H9 (cell line): ENCODE data around the gene SNAP25. TPM values are rescaled to one million over a fixed set of nuclear protein-coding genes. Genes with fewer than 3 reads are reported as not detected.

Source experiments
- DNase-seq: peaks from one replicate; pipeline ENCODE4 v3.0.0-alpha.2; 2017
- H2AFZ ChIP-seq: one replicate; pipeline ENCODE4 v1.6.1; 2013; ENCODE audit warnings: mild to moderate bottlenecking, low read length, control low read depth, moderate library complexity
- H2AK5ac ChIP-seq: 2 replicates; pipeline ENCODE4 v1.6.1; 2013; ENCODE audit warnings: low read length, control low read depth, mixed read lengths; ENCODE audit not compliant: insufficient read length
- H2BK120ac ChIP-seq: one replicate; pipeline ENCODE4 v1.6.1; 2013; ENCODE audit warnings: low read depth, mild to moderate bottlenecking, low read length, control low read depth, inconsistent platforms; ENCODE audit not compliant: poor library complexity, severe bottlenecking
- H2BK12ac ChIP-seq: 2 replicates; pipeline ENCODE4 v1.6.1; 2013; ENCODE audit warnings: low read length, control low read depth, mixed read lengths, low read depth; ENCODE audit not compliant: insufficient read length
- H2BK15ac ChIP-seq: 2 replicates; pipeline ENCODE4 v1.6.1; 2013; ENCODE audit warnings: low read depth, low read length, control low read depth
- H2BK20ac ChIP-seq: one replicate; pipeline ENCODE4 v1.6.1; 2013; ENCODE audit warnings: low read depth, mild to moderate bottlenecking, low read length, control low read depth, inconsistent platforms; ENCODE audit not compliant: poor library complexity, severe bottlenecking
- H2BK5ac ChIP-seq: 2 replicates; pipeline ENCODE4 v1.6.1; 2013; ENCODE audit warnings: low read length, control low read depth, mixed read lengths; ENCODE audit not compliant: insufficient read length
- H3K14ac ChIP-seq: 2 replicates; pipeline ENCODE4 v1.6.1; 2013; ENCODE audit warnings: low read length, control low read depth; ENCODE audit not compliant: insufficient read depth
- H3K18ac ChIP-seq: 2 replicates; pipeline ENCODE4 v1.6.1; 2013; ENCODE audit warnings: low read depth, mild to moderate bottlenecking, mixed read lengths, low read length, control low read depth; ENCODE audit not compliant: insufficient read length
- H3K23ac ChIP-seq: 2 replicates; pipeline ENCODE4 v1.6.1; 2013; ENCODE audit warnings: low read length, control low read depth, mixed read lengths, low read depth; ENCODE audit not compliant: insufficient read length
- H3K23me2 ChIP-seq: 2 replicates; pipeline ENCODE4 v1.6.1; 2013; ENCODE audit warnings: low read depth, mild to moderate bottlenecking, mixed read lengths, low read length, control low read depth; ENCODE audit not compliant: insufficient read length, poor library complexity, severe bottlenecking
- H3K27ac ChIP-seq: 2 replicates; pipeline ENCODE4 v1.5.1; 2013; ENCODE audit warnings: low read length, control low read depth, mixed read lengths, low read depth; ENCODE audit not compliant: insufficient read length
- H3K27me3 ChIP-seq: 2 replicates; pipeline ENCODE4 v1.6.1; 2013; ENCODE audit warnings: low read length, control low read depth, inconsistent platforms; ENCODE audit not compliant: insufficient read depth
- H3K4ac ChIP-seq: 2 replicates; pipeline ENCODE4 v1.6.1; 2013; ENCODE audit warnings: low read depth, mild to moderate bottlenecking, control low read depth, inconsistent platforms, low read length, moderate library complexity
- H3K4me1 ChIP-seq: 2 replicates; pipeline ENCODE4 v1.6.1; 2013; ENCODE audit warnings: low read length, control low read depth, inconsistent platforms; ENCODE audit not compliant: insufficient read depth
- H3K4me2 ChIP-seq: 2 replicates; pipeline ENCODE4 v1.6.1; 2013; ENCODE audit warnings: low read length, control low read depth, mixed read lengths; ENCODE audit not compliant: insufficient read length, insufficient read depth
- H3K56ac ChIP-seq: 2 replicates; pipeline ENCODE4 v1.6.1; 2013; ENCODE audit warnings: low read depth, mild to moderate bottlenecking, mixed read lengths, low read length, control low read depth; ENCODE audit not compliant: insufficient read length
- H3K79me1 ChIP-seq: 2 replicates; pipeline ENCODE4 v1.6.1; 2013; ENCODE audit warnings: low read depth, mild to moderate bottlenecking, moderate library complexity, low read length, control low read depth, inconsistent platforms; ENCODE audit not compliant: insufficient read depth, poor library complexity, severe bottlenecking
- H3K79me2 ChIP-seq: 2 replicates; pipeline ENCODE4 v1.6.1; 2013; ENCODE audit warnings: low read length, control low read depth, inconsistent platforms; ENCODE audit not compliant: insufficient read depth
- H3K9ac ChIP-seq: 2 replicates; pipeline ENCODE4 v1.6.1; 2013; ENCODE audit warnings: low read length, control low read depth, mixed read lengths; ENCODE audit not compliant: insufficient read length; ENCODE audit errors: extremely low read depth
- H3K9me3 ChIP-seq: one replicate; pipeline ENCODE4 v1.6.1; 2013; ENCODE audit warnings: low read depth, low read length, inconsistent platforms; ENCODE audit not compliant: control insufficient read depth
- H3T11ph ChIP-seq: one replicate; pipeline ENCODE4 v1.6.1; 2013; ENCODE audit warnings: mild to moderate bottlenecking, low read length, control low read depth, inconsistent platforms
- H4K20me1 ChIP-seq: one replicate; pipeline ENCODE4 v1.6.1; 2013; ENCODE audit not compliant: control insufficient read depth, insufficient read length, insufficient read depth
- H4K5ac ChIP-seq: 2 replicates; pipeline ENCODE4 v1.6.1; 2013; ENCODE audit warnings: low read depth, mild to moderate bottlenecking, mixed read lengths, low read length, control low read depth; ENCODE audit not compliant: insufficient read length
- H4K8ac ChIP-seq: replicated peaks from 2 replicates; pipeline ENCODE4 v1.6.1; 2013; ENCODE audit warnings: low read length, control low read depth, mixed read lengths, low read depth; ENCODE audit not compliant: insufficient read length
- H4K91ac ChIP-seq: 2 replicates; pipeline ENCODE4 v1.6.1; 2013; ENCODE audit warnings: low read depth, mild to moderate bottlenecking, moderate library complexity, mixed read lengths, low read length, control low read depth; ENCODE audit not compliant: insufficient read length
- H3K27ac Mint-ChIP-seq, 3 experiments: 2 replicates in 2 of 3; 3 replicates in 1 of 3; pipeline ENCODE4 v1.8.0; 2020 to 2021; ENCODE audit warnings: mixed read lengths in 3 of 3, mild to moderate bottlenecking in 1 of 3, moderate library complexity in 1 of 3
- H3K27me3 Mint-ChIP-seq: 2 replicates; pipeline ENCODE4 v1.8.0; 2021; ENCODE audit warnings: low read depth, mild to moderate bottlenecking, moderate library complexity, mixed read lengths
- H3K36me3 Mint-ChIP-seq, 3 experiments: 2 replicates in 2 of 3; 3 replicates in 1 of 3; pipeline ENCODE4 v1.8.0; 2020 to 2021; ENCODE audit warnings: low read depth in 3 of 3, mixed read lengths in 3 of 3; ENCODE audit not compliant: insufficient read depth in 1 of 3
- H3K4me1 Mint-ChIP-seq, 2 experiments: 2 replicates each; pipeline ENCODE4 v1.8.0; 2020; ENCODE audit warnings: mixed read lengths in 2 of 2
- H3K4me3 Mint-ChIP-seq, 2 experiments: 2 replicates in 1 of 2; 3 replicates in 1 of 2; pipeline ENCODE4 v1.8.0; 2020 to 2021; ENCODE audit warnings: mild to moderate bottlenecking in 2 of 2, mixed read lengths in 2 of 2, moderate library complexity in 1 of 2
- H3K9me3 Mint-ChIP-seq, 2 experiments: 2 replicates in 1 of 2; 3 replicates in 1 of 2; pipeline ENCODE4 v1.8.0; 2020; ENCODE audit warnings: mild to moderate bottlenecking in 2 of 2, mixed read lengths in 2 of 2, moderate library complexity in 1 of 2
- WGBS: extraction: QIAGEN DNeasy Blood & Tissue Kit; methylation state at CpG from one replicate; pipeline ENCODE4 v1.1.7; 2013; ENCODE audit warnings: missing lambda C conversion rate, low lambda C conversion rate, mixed read lengths; ENCODE audit not compliant: insufficient read length; ENCODE audit errors: extremely low coverage; 5-methylcytosine and 5-hydroxymethylcytosine counted together
- total RNA-seq: library from RNA; stranded (reverse); gene quantifications from 2 replicates; pipeline ENCODE4 v1.2.1, GENCODE V29; 2021
- TF ChIP-seq, protein P1 (sequence below): fragments of 200-600 bp; sonication (generic); conservative IDR thresholded peaks from 3 replicates; pipeline ENCODE4 v1.8.0; 2021; ENCODE audit warnings: antibody characterized with exemption, mild to moderate bottlenecking

The SNAP25 gene
- total RNA-seq, 1 experiment from 2014 or later: 0.13 TPM

DNA sequence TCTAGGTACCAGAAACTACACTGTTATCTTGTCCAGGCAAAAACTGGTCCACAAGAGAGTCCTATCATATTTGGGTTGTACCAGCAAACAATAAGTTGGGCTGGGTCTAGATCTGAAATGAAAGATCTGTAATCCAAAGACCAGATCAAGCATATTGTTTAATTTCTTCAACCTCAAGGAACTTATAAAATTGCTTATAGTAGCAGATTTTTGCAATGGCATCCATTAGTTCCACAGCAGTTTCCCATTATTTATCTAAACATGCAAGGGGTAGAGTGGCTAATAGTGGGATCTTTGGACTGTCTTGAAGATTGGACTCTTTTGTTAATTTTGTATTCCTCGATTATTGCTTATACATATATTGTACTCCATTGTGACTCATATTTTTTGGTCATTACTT lies 40.5 kb upstream of the SNAP25 start:
- H3K36me3 Mint-ChIP-seq: no peaks in the 10 kb centered on the region
- H3K4me3 Mint-ChIP-seq: no peak overlapping the region
- H3K4me1 Mint-ChIP-seq: no peaks in the 10 kb centered on the region
- Histone ChIP-seq H2AFZ (no peak overlapping the region), H3K56ac (no peak overlapping the region), H3K4ac (no peak overlapping the region), H3K27ac (no peak overlapping the region), H2AK5ac (no peak overlapping the region), H2BK12ac (no peak overlapping the region), H3K9me3 (no peaks in the 10 kb centered on the region), H2BK15ac (no peak overlapping the region), H2BK120ac (no peak overlapping the region), H2BK5ac (no peak overlapping the region), H4K91ac (no peak overlapping the region), H3K27me3 (no peaks in the 10 kb centered on the region), H4K5ac (no peak overlapping the region), H3K23ac (no peak overlapping the region), H3K18ac (no peak overlapping the region), H3T11ph (no peak overlapping the region), H4K8ac (no peak overlapping the region), H3K79me2 (no peaks in the 10 kb centered on the region), H3K4me1 (no peaks in the 10 kb centered on the region), H3K9ac (no peak overlapping the region), H3K4me2 (no peak overlapping the region), H4K20me1 (no peaks in the 10 kb centered on the region), H3K23me2 (no peaks in the 10 kb centered on the region), H3K14ac (no peak overlapping the region), H2BK20ac (no peak overlapping the region), H3K79me1 (no peaks in the 10 kb centered on the region)
- peaks cover 13% of the 10 kb centered on the region for H3K27me3 Mint-ChIP-seq
- DNase-seq: no peak
- H3K9me3 Mint-ChIP-seq: no peaks in the 10 kb centered on the region
- H3K27ac Mint-ChIP-seq: no peak overlapping the region
- TF ChIP-seq, protein P1, sequence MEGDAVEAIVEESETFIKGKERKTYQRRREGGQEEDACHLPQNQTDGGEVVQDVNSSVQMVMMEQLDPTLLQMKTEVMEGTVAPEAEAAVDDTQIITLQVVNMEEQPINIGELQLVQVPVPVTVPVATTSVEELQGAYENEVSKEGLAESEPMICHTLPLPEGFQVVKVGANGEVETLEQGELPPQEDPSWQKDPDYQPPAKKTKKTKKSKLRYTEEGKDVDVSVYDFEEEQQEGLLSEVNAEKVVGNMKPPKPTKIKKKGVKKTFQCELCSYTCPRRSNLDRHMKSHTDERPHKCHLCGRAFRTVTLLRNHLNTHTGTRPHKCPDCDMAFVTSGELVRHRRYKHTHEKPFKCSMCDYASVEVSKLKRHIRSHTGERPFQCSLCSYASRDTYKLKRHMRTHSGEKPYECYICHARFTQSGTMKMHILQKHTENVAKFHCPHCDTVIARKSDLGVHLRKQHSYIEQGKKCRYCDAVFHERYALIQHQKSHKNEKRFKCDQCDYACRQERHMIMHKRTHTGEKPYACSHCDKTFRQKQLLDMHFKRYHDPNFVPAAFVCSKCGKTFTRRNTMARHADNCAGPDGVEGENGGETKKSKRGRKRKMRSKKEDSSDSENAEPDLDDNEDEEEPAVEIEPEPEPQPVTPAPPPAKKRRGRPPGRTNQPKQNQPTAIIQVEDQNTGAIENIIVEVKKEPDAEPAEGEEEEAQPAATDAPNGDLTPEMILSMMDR: no peak
- WGBS: no CpG with 5 or more reads among the region's 1 CpG
